K562 (cell line): ENCODE measurements around the gene SNPH. TPM values are rescaled to one million over a fixed set of nuclear protein-coding genes. Genes with fewer than 3 reads are reported as not detected.
A peak's percentile ranks its signal among the peaks of the same experiment; 100 is the strongest.

Experiments used
- ATAC-seq: fragments of 200-7000 bp; cut with Tn5 transposase; 3 replicates; pipeline ENCODE4 v1.9.1; 2020; ENCODE audit warnings: moderate library complexity
- BruUV-seq: library from RNA; stranded (reverse); fragments of 400-500 nt; replicated peaks from 2 replicates; lab custom pipeline; 2021; lab: Mats Ljungman, UMichigan
- CTCF ChIA-PET: fragments of 300-600 bp; formaldehyde crosslinking; extraction: SDS; loops from one replicate; lab custom pipeline; 2021; ENCODE audit warnings: low intra/inter-chr PET ratio; lab: Yijun Ruan, JAX
- POLR2A ChIA-PET: fragments of 300-600, 350-650 bp; sonication (Branson Sonifier 250); formaldehyde crosslinking; extraction: SDS; loops from one replicate; lab custom pipeline; 2021; ENCODE audit warnings: antibody characterized with exemption, inconsistent platforms; lab: Yijun Ruan, JAX
- DNase-seq, 4 experiments: peaks; one replicate each; pipeline versions ENCODE4 v3.0.0 to v3.0.0-alpha.2; 2011 to 2018; ENCODE audit warnings: low spot score in 3 of 4, mixed read lengths in 3 of 4; ENCODE audit errors: extremely low read depth in 1 of 4
- FAIRE-seq: peaks from 2 replicates; lab custom pipeline; 2011; peaks lifted over from hg19 to GRCh38; lab: Jason Lieb, UNC
- H2AFZ ChIP-seq: 2 replicates; pipeline ENCODE4 v1.6.0; 2011; ENCODE audit warnings: low read depth, low read length, control low read depth, inconsistent platforms
- H3K27ac ChIP-seq: fragments of 200-600 bp; 3 replicates; pipeline ENCODE4 v1.8.0; 2011; ENCODE audit warnings: low read depth, mild to moderate bottlenecking, control low read depth, inconsistent platforms, low read length, moderate library complexity, mixed read lengths; ENCODE audit errors: extremely low read depth
- H3K27me3 ChIP-seq, 2 experiments: fragments of 300-600 bp in 1 of 2; 2 replicates in 1 of 2; 3 replicates in 1 of 2; pipeline versions ENCODE4 v1.6.0 to v1.8.0; 2011; ENCODE audit warnings: inconsistent platforms in 2 of 2, low read length in 2 of 2, mild to moderate bottlenecking in 1 of 2, mixed read lengths in 1 of 2, moderate library complexity in 1 of 2; ENCODE audit not compliant: control insufficient read depth in 2 of 2, insufficient read depth in 2 of 2
- H3K36me3 ChIP-seq: fragments of 300-600 bp; 3 replicates; pipeline ENCODE4 v1.8.0; 2011; ENCODE audit warnings: mild to moderate bottlenecking, low read length, inconsistent platforms; ENCODE audit not compliant: control insufficient read depth, insufficient read depth
- H3K4me1 ChIP-seq, 2 experiments: fragments of 200-600 bp in 1 of 2; replicated peaks in 1 of 2; 2 replicates in 1 of 2; 3 replicates in 1 of 2; pipeline versions ENCODE4 v1.5.1 to v1.8.0; 2011; ENCODE audit warnings: inconsistent platforms in 2 of 2, low read length in 2 of 2, mild to moderate bottlenecking in 1 of 2, mixed read lengths in 1 of 2, moderate library complexity in 1 of 2; ENCODE audit not compliant: control insufficient read depth in 2 of 2, insufficient read depth in 2 of 2
- H3K4me2 ChIP-seq: 2 replicates; pipeline ENCODE4 v1.6.1; 2011; ENCODE audit warnings: low read length, control low read depth, inconsistent platforms, mixed read lengths; ENCODE audit not compliant: insufficient read depth
- H3K4me3 ChIP-seq: fragments of 200-600 bp; sonication (generic), shearing (Covaris generic); 2 replicates; pipeline ENCODE4 v1.5.1; 2016; ENCODE audit warnings: control low read depth, inconsistent platforms
- H3K79me2 ChIP-seq: fragments of 200-600 bp; 3 replicates; pipeline ENCODE4 v1.8.0; 2011; ENCODE audit warnings: low read length, inconsistent platforms; ENCODE audit not compliant: control insufficient read depth, insufficient read depth
- H3K9ac ChIP-seq, 2 experiments: 2 replicates each; pipeline versions ENCODE4 v1.6.0 to v1.6.1; 2011; ENCODE audit warnings: low read depth in 2 of 2, low read length in 2 of 2, control low read depth in 1 of 2, inconsistent platforms in 1 of 2, mild to moderate bottlenecking in 1 of 2, mixed read lengths in 1 of 2; ENCODE audit not compliant: insufficient read depth in 1 of 2
- H3K9me1 ChIP-seq: one replicate; pipeline ENCODE4 v1.6.0; 2011; ENCODE audit warnings: inconsistent platforms, mild to moderate bottlenecking, low read length, moderate library complexity; ENCODE audit not compliant: control insufficient read depth, insufficient read depth
- H3K9me3 ChIP-seq: replicated peaks from 2 replicates; pipeline ENCODE4 v1.5.1; 2011; ENCODE audit warnings: low read depth, low read length, inconsistent platforms; ENCODE audit not compliant: control insufficient read depth, insufficient read depth
- H4K20me1 ChIP-seq: replicated peaks from 2 replicates; pipeline ENCODE4 v1.6.1; 2011; ENCODE audit warnings: low read length, inconsistent platforms, mixed read lengths; ENCODE audit not compliant: control insufficient read depth, insufficient read depth
- ESRRA ChIP-seq: fragments of 450-650 bp; IDR thresholded peaks from 2 replicates; pipeline ENCODE4 v1.6.1; 2014; ENCODE audit warnings: low read depth, mild to moderate bottlenecking, moderate library complexity, borderline replicate concordance
- ETV1 ChIP-seq: fragments of 450-650 bp; conservative IDR thresholded peaks from 2 replicates; pipeline ENCODE4 v1.6.1; 2016; ENCODE audit warnings: missing genetic modification characterization, control low read depth, low read depth, missing compliant biosample characterization
- HNRNPUL1 ChIP-seq: fragments of 200-400 bp; formaldehyde crosslinking; IDR thresholded peaks from 2 replicates; pipeline ENCODE4 v1.6.1; 2017; ENCODE audit warnings: low read length
- RBM15 ChIP-seq: fragments of 200-400 bp; formaldehyde crosslinking; IDR thresholded peaks from 2 replicates; pipeline ENCODE4 v1.6.1; 2018; ENCODE audit warnings: mild to moderate bottlenecking, low read length, moderate library complexity; ENCODE audit not compliant: insufficient read depth
- WGBS: fragments of 100-300 bp; shearing (Covaris generic); methylation state at CpG from one replicate; pipeline ENCODE4 v1.1.6; 2016; ENCODE audit warnings: low coverage, mixed read lengths; ENCODE audit not compliant: insufficient coverage; ENCODE audit errors: missing lambda C conversion rate; 5-methylcytosine and 5-hydroxymethylcytosine counted together
- in situ Hi-C: fragments of 300-500 bp; cut with MboI; formaldehyde crosslinking; loops from 4 replicates; pipeline ENCODE4 v1.15.0; 2018; ENCODE audit warnings: inconsistent platforms, mixed read lengths
- intact Hi-C: fragments of 100-400 bp; cut with micrococcal nuclease; formaldehyde crosslinking; loops from 2 replicates; pipeline ENCODE4 v1.14.2; 2022
- polyA plus RNA-seq, 8 experiments: library from polyadenylated mRNA; depleted of rRNA in 4 of 8; stranded (reverse) in 5 of 8; unstranded in 3 of 8; fragments of >200 nt; fragmentation: Nextera tagmentation in 2 of 8; fragmentation: Illumina TruSeq in 1 of 8; extraction: Ambion mirVana in 2 of 8; extraction: Trizol in 1 of 8; gene quantifications; 2 replicates each; pipeline versions ENCODE4 v1.2.1 to v1.2.3, GENCODE V29; 2011 to 2014; ENCODE audit warnings: inconsistent platforms in 1 of 8, missing spikeins in 1 of 8
- total RNA-seq, 7 experiments: library from RNA; depleted of rRNA in 6 of 7; stranded (reverse); fragments of >200 nt in 6 of 7; fragmentation: Illumina TruSeq in 2 of 7; extraction: Trizol in 2 of 7; gene quantifications; 2 replicates each; pipeline versions ENCODE4 v1.2.1 to v1.2.3, GENCODE V29; 2011 to 2021; ENCODE audit warnings: low replicate concordance in 1 of 7
- TF ChIP-seq, protein P1 (sequence below): sonication (generic); formaldehyde crosslinking; IDR thresholded peaks from 2 replicates; pipeline ENCODE4 v1.8.0; 2023; ENCODE audit warnings: mild to moderate bottlenecking, missing genetic modification reagents

The SNPH gene
- total and polyA plus RNA-seq, 9 of the 15 experiments (the other 6 are each of a cell fraction or from before 2014, with no cell fraction given): 0.03 to 4.2 (median 1.4) TPM

DNA sequence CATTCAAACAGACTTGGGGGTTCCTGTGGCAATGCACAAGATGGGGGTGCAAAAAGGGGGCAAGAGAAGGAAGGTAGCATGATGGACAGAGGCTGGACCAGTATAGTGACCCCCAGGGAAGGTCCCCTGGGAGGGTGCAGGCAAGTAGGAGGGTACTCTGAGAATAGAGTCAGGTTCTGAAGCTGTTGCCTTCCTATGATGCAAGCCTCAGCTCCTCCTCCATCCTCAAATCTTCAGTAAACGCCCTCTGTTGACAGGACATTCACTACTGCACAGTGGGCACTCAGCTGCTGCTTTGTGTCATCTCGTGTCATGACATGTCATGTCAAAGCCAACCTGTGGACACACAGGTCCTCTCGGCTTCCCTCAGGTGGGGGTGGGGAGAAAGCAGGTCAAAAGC is 68.7 kb downstream of the SNPH start (continued):
- TF ChIP-seq, protein P1, sequence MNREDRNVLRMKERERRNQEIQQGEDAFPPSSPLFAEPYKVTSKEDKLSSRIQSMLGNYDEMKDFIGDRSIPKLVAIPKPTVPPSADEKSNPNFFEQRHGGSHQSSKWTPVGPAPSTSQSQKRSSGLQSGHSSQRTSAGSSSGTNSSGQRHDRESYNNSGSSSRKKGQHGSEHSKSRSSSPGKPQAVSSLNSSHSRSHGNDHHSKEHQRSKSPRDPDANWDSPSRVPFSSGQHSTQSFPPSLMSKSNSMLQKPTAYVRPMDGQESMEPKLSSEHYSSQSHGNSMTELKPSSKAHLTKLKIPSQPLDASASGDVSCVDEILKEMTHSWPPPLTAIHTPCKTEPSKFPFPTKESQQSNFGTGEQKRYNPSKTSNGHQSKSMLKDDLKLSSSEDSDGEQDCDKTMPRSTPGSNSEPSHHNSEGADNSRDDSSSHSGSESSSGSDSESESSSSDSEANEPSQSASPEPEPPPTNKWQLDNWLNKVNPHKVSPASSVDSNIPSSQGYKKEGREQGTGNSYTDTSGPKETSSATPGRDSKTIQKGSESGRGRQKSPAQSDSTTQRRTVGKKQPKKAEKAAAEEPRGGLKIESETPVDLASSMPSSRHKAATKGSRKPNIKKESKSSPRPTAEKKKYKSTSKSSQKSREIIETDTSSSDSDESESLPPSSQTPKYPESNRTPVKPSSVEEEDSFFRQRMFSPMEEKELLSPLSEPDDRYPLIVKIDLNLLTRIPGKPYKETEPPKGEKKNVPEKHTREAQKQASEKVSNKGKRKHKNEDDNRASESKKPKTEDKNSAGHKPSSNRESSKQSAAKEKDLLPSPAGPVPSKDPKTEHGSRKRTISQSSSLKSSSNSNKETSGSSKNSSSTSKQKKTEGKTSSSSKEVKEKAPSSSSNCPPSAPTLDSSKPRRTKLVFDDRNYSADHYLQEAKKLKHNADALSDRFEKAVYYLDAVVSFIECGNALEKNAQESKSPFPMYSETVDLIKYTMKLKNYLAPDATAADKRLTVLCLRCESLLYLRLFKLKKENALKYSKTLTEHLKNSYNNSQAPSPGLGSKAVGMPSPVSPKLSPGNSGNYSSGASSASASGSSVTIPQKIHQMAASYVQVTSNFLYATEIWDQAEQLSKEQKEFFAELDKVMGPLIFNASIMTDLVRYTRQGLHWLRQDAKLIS: no peak
- TF ChIP-seq ETV1 (tag) (no peak), RBM15 (no peak)

DNA sequence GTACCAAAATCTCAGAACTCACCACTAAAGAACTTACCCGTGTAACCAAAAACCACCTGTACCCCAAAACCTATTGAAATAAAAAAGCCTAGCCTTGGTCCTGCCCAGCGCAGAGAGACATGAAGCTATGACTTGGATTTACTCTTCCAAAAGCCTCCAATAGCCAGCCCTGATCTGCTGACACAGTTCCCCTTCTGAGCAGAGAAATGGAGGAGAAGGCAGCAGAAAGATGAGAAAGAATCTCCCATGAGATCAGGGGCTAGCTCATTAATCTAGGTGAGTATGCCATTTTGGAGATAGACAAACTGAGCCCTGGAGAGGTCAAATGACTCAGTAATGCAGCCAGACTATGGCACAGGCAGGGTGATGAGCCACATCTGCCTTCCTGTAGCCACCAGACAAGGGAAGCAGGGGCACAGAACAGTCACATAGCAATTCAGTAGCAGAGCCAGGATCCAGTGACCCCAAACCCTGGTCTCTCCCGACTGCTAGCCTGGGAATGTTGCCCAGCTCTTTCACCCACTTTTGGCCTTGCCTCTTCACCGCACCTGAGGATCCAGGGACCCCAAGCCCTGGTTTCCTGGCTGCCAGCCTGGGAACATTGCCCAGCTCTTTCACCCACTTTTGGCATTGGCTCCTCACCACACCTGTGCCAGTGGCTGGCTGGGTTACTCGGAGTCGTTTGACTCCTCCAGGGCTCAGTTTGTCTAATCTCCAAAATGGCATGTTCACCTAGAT is 70.0 kb downstream of the SNPH start:
- no peak overlapping the region for H3K9ac ChIP-seq
- ChIA-PET POLR2A (interaction anchor here (0.9 kb wide), 1 partner anchor 13 kb away, joined by 3 read pairs; no protein-coding TSS in a partner anchor), CTCF (no interaction called here)
- intact Hi-C loops (no loop called here), in situ Hi-C loops (no loop called here)
- FAIRE-seq (no peak), ATAC-seq (no peak), DNase-seq (no peak)
- H3K27ac ChIP-seq: no peak overlapping the region
- peaks cover 7% of the 10 kb centered on the region; the same call in 1 of the 3 replicates for H3K36me3 ChIP-seq
- H4K20me1 ChIP-seq: peaks cover 5% of the 10 kb centered on the region; the same call in 1 of the 2 replicates
- H3K4me1 ChIP-seq: peaks cover 0 to 4% of the 10 kb centered on the region in 2 experiments; a peak in 2 of 5 replicates
- no peak overlapping the region for H3K4me3 ChIP-seq
- BruUV-seq: no TSS peak
- no peaks in the 10 kb centered on the region for H3K27me3 ChIP-seq
- no peaks in the 10 kb centered on the region for H3K9me1 ChIP-seq
- no peak for TF ChIP-seq HNRNPUL1
- peak; percentile 50; the same call in 1 of the 2 replicates for TF ChIP-seq ESRRA
- H3K9me3 ChIP-seq: no peaks in the 10 kb centered on the region
- no peak overlapping the region for H2AFZ ChIP-seq
- no peaks in the 10 kb centered on the region for H3K79me2 ChIP-seq
- 76% methylated on average over 4 of the region's 6 CpGs for WGBS
- H3K4me2 ChIP-seq: no peak overlapping the region
